ENCODE measurements around the gene STUB1. TPM values are rescaled to one million over a fixed set of nuclear protein-coding genes. Genes with fewer than 3 reads are reported as not detected.

Gene STUB1
- total and polyA plus RNA-seq, 2 of the 8 experiments (the other 6 are each of a cell fraction or from before 2014, with no cell fraction given): 89.9 to 103 TPM

DNA sequence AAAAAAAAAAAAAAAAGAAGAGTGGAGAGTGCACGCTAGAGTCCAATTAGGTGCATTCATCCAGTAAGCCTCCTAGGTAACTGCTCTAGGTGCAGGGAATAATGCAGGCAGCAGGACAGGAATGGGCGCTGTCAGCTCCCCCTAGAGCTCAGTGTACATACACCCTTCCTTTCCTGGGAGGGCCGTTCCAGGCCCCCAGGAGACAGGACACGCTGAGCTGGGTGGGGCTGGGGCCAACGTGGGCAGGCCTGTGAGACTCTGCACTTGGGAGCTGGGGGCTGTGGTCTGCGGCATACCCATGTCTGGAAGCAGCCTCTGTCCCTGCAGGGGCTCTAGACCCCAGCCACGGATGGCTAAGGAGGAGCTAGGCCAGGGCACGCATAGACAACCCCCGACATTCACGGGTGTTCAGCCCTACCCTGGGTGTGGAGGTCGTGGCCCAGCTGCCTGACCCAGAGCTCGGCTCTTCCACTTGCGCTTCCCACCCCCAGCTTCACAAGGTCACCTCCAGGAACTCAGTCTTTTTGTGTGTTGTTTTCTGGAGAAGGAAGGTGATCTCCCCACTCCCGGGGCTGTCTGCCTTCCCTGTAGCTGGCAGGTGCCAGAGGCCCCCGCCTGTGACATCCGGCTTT, 39.7 kb downstream of the STUB1 start (continued):
- TF ChIP-seq KDM5A (IDR thresholded peaks at IDR 0.05; ENCODE audit: low read length): no peak
- TF ChIP-seq GABPA (IDR thresholded peaks at IDR 0.05; ENCODE audit: borderline replicate concordance, insufficient read depth, low read length): no peak
- TF ChIP-seq EGR1 (IDR thresholded peaks at IDR 0.05; ENCODE audit: borderline replicate concordance, low read depth, low read length): no peak
- no peak for TF ChIP-seq TBP (IDR thresholded peaks at IDR 0.05; ENCODE audit: low read depth, low read length)
- peak; percentile 55 for TF ChIP-seq SAP30 (IDR thresholded peaks at IDR 0.05; ENCODE audit: insufficient read depth, insufficient replicate concordance, low read length)
- TF ChIP-seq POLR2AphosphoS5 (IDR thresholded peaks at IDR 0.05; ENCODE audit: low read depth, low read length): 0 out of 2 replicates have a peak, but pooled peaks have one; percentile 12
- no peak for TF ChIP-seq HDAC6 (IDR thresholded peaks at IDR 0.05; ENCODE audit: low read depth, low read length)
- TF ChIP-seq HDAC2 (IDR thresholded peaks at IDR 0.05; ENCODE audit: borderline replicate concordance in 1 of 2, low read depth in 2 of 2, low read length in 2 of 2): no peak
- 0 out of 2 replicates have a peak, but pooled peaks have one; percentile 25 for TF ChIP-seq BACH1 (IDR thresholded peaks at IDR 0.05; ENCODE audit: low read length)
- TF ChIP-seq, protein P1, sequence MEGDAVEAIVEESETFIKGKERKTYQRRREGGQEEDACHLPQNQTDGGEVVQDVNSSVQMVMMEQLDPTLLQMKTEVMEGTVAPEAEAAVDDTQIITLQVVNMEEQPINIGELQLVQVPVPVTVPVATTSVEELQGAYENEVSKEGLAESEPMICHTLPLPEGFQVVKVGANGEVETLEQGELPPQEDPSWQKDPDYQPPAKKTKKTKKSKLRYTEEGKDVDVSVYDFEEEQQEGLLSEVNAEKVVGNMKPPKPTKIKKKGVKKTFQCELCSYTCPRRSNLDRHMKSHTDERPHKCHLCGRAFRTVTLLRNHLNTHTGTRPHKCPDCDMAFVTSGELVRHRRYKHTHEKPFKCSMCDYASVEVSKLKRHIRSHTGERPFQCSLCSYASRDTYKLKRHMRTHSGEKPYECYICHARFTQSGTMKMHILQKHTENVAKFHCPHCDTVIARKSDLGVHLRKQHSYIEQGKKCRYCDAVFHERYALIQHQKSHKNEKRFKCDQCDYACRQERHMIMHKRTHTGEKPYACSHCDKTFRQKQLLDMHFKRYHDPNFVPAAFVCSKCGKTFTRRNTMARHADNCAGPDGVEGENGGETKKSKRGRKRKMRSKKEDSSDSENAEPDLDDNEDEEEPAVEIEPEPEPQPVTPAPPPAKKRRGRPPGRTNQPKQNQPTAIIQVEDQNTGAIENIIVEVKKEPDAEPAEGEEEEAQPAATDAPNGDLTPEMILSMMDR (IDR thresholded peaks at IDR 0.05; ENCODE audit: control extremely low read depth in 1 of 3, insufficient read depth in 1 of 3, low read depth in 1 of 3, low read length in 3 of 3): 0 out of 4 replicates have a peak, but pooled peaks of 1 of the 3 experiments have one; percentile 4
- no peak for TF ChIP-seq CREB1 (IDR thresholded peaks at IDR 0.05)
